Renal cortex interstitium (tissue), 11 donors: ENCODE data around the gene PNMA1. TPM values are rescaled to one million over a fixed set of nuclear protein-coding genes. Genes with fewer than 3 reads are reported as not detected.

Experiments used
- DNase-seq, 11 donors: peaks; one replicate each; pipeline ENCODE4 v3.0.0-alpha.2; 2013; ENCODE audit warnings: low read depth in 9 of 11, low spot score in 4 of 11; ENCODE audit errors: extremely low read depth in 1 of 11
- polyA plus RNA-seq, 3 donors: library from polyadenylated mRNA; unstranded; fragments of 120-200 nt; gene quantifications; one replicate each; pipeline ENCODE4 v1.2.1, GENCODE V29; 2013; ENCODE audit not compliant: insufficient read length in 3 of 3

PNMA1 gene
- polyA plus RNA-seq, 3 donors, result 79.5 to 96.4 (median 90.5) TPM

DNA sequence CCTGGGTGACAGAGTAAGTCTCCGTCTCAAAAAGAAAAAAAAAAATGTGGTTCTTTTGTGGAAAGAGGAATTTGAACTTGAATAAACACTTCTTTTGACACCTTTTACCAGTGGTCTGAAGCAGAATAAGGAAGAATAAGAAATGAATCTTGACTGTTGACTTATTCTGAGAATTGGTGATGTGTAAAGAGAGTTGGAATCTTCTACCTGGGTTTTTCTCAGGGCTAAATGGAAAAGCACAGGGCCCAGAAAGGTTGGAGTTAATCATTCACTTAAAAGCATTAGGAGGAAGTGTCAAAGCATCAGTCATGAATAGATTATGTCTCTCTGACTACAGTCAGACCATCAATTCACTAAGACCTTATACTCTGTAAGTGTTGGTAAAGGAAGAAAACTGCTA lies 13.9 kb downstream of the PNMA1 start:
- DNase-seq, result no peak

- DNase-seq, result no peak
Measured at GRCh38 chr14:73696466-73697400, 17.5 kb downstream of the PNMA1 start.

DNA sequence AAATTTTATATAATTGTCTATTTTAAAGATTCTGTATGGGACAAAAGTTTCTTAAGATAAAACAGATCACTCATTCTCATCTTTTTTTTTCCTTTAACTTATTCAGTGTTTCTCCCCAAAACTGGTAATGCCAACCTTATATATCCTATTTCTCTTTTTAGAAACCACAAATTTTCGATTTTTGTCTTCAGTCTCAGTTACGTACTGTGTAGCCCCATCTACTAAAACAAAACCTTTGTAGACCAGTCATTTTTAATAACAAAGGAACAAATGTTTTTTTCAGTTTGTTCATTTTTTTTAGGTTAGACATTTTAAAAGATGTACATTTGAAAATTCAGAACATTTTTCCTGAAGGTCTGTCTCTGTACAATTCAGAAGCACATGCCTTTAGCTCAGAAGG lies 18.2 kb downstream of the PNMA1 start:
- no peak for DNase-seq

DNA sequence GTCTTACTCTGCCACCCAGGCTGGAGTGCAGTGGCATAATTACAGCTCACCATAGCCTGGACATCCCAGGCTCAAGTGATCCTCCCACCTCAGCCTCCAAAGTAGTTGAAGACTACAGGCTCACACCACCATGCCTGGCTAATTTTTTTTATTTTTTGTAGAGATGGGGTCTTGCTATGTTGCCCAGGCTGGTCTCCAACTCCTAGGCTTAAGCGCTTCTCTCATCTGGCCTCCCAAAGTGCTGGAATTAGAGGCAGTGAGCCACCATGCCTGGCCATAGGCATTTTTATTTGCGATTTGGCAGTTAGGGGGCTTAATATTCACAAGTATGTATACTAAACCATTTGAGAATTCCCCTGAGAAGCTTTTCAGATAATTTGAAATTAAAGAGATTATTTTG lies 19.1 kb downstream of the PNMA1 start:
- DNase-seq, result no peak

GRCh38 chr14:73694083-73694482 lies 20.1 kb downstream of the PNMA1 start:
- no peak for DNase-seq

GRCh38 chr14:73686901-73687300 lies 27.3 kb downstream of the PNMA1 start:
- DNase-seq, result no peak

DNA sequence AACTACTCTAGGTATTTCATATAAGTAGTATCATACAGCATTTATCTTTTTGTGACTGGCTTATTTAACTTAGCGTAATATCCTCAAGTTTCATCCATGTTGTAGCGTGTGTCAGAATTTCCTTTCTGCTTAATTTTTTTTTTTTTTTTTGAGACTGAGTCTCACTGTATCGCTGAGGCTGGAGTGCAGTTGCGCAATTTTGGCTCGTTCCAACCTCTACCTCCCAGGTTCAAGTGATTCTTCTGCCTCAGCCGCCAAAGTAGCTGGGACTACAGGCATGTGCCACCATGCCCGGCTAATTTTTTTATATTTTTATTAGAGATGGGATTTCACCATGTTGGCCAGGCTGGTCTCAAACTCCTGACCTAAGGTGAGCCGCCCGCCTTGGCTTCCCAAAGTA lies 28.9 kb downstream of the PNMA1 start:
- DNase-seq, result no peak

- no peak for DNase-seq
Measured at GRCh38 chr14:73684627-73685026, 29.6 kb downstream of the PNMA1 start.

DNA sequence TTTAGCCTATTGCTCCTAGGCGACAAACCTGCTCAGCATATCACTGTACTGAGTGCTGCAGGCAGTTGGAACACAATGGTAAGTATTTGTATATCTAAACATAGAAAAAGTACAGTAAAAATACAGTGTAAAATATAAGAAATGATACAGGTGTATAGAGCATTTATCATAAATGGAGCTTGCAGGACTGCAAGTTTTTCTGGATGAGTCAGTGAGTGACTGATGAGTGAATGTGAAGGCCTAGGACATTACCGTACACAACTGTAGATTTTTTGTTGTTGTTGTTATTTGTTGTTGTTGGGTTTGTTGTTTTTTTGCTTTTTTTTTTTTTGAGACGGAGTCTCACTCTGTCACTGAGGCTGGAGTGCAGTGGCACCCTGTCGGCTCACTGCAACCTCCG lies 33.4 kb downstream of the PNMA1 start:
- DNase-seq, result no peak

- DNase-seq, result no peak
Measured at GRCh38 chr14:73678698-73679097, 35.5 kb downstream of the PNMA1 start.

DNA sequence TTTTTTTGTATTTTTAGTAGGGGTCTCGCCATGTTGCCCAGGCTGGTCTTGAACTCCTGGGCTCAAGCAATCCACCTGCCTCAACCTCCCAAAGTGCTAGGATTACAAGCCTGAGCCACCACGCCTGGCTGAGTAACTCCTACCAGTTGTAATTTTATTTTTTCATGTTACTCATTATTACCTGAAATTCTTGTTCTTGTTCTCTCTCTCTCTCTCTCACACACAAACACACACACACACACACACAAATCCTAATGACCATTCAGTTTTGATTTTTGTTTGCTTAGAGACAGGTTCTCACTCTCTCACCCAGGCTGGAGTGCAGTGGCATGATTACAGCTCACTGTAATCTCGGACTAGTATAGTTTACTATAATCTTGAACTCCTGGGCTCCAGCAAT lies 39.2 kb downstream of the PNMA1 start:
- DNase-seq, result no peak

DNA sequence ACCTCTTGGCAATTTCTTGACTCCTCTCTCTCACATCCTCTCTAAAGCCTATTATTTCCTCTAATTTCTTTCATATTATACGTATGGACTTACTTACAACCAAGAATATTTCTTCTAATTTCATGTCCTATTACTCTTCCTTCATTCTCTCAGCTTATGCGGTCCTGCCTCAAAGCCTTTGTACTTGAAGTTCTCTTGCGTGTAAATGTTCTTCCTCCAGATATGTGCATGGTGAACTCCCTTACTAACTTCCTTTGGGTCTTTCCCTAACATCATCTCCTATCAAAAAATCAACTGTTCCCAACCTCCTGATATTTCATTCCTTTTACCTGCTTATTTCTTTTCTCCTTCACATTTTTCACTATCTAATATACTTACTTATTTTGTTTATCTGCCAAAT lies 46.3 kb downstream of the PNMA1 start:
- DNase-seq, result no peak

DNA sequence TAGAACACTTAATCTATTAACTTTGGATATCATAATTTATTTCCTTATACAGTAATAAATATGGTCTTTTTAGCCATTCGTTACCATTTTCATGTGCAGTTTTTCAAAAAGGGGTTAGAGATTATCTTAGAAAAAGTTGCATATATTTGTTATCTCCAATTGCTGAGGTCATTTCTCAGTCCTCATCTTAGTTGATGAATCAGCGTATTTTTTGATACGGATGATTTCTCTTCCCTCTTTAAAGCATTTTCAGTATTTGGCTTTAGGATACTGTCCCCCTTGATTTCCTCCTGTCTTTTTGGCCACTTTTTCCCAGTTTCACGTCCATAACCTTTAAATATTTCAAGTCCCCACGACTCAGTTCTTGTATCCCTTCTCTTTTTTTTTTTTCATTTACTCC lies 47.6 kb downstream of the PNMA1 start:
- DNase-seq, result no peak

GRCh38 chr14:73665130-73665529 lies 49.1 kb downstream of the PNMA1 start:
- no peak for DNase-seq

GRCh38 chr14:73663548-73664212 lies 50.5 kb downstream of the PNMA1 start:
- DNase-seq, result no peak

DNA sequence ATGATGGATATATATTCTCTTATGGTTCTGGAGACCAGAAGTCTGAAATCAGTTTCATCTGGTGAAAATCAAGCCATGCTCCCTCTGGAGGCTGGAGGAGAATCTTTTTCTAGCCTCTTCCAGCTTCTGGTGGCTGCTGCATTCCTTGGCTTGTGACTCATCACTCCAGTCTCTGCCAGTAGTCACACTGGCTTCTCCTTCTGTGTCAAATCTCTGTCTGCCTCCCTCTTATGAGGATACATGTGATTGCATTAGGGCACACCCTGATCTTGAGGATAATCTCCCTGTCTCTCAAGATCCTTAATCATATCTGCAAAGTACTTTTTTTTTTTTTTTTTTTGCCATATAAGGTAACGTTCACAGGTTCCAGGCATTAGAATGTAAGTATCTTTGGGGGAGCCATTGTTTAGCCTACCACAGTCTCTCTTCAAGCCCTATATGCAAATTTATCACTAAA lies 51.7 kb downstream of the PNMA1 start:
- no peak for DNase-seq

GRCh38 chr14:73661872-73662271 lies 52.3 kb downstream of the PNMA1 start:
- no peak for DNase-seq
